CD4-positive, alpha-beta T cell treated with Interleukin-15 for 1 hour (primary cell): ENCODE data around the gene C16orf78.
"Not testable (repeated sequence)": the region's sequence is repeated elsewhere in the genome, so short reads cannot be mapped to it uniquely, and the experiment has no call there.

Experiments used
- DNase-seq: peaks from one replicate; pipeline ENCODE4 v3.0.0-alpha.2; 2020

The C16orf78 gene

DNA sequence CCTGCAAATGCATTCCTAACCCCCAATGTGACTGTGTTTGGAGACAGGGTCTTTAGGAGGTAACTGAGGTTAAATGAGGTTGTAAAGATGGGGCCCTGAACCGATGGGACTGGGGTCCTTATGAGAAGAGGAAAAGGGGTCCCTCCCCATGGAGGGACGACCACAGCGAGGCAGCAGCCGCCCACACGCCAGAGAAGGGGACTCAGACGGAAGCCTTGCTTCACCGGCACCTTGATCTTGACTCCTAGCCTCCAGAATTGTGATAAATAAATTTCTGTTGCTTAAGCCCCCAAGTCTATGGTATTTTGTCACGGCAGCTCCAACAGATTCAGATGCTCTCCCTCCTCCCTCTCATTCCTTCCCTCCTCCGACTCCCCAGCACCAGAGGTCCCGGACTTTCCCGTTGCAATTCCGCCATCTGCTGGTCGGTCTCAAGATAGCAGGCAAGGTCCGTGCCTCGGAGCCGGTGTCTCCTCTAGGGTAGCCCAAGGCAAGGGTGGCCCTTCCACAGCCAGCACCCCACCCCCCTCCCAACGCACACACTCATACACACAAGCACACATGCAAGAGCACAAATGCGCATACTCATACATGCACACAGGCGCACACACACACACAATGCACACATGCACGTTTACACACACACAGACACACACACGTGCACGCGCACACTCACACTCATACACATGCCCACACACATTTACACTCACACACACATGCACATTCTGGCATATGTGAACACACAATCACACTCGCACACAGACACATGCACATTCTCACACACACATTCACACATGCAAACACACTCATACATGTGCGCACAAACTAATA, 23.1 kb upstream of the C16orf78 start:
- DNase-seq, result no peak

DNA sequence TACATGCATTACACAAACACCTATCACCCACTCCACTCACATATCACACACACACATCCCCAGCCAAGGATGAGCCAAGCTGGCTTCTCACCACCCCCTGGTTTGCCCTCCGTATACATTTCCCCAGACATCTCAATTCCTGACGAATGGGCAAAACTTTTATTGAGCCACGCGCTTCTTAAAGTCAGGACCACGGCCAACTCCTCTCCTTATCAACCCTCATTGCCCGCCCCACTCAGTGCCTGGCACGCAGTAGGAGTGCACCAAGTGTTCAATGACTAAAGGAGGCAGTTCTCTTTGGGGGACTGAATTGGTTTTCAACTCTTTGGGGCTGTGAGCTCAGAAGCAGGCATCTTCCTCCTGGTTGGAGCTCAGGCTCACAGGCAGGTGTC, 22.5 kb upstream of the C16orf78 start:
- no peak for DNase-seq

DNA sequence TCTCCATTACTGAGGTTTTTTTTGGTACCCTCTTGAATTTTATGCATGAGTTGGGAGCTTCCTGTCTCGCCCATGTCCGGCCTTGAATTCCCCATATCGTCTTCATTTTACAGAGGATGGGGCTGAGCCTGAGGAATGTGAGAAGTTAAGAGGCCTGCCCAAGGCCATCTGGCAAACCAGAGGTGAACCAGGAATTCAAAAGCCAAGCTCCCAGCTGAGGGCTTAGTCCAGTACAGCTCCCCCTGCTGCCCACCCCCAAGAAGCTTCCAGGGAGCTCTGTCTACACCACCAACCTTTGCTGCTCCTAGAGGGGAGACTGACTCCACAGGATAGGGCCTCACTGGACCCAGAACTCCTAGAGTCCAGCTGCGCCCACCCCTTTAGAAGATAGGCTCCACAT, 20.7 kb upstream of the C16orf78 start:
- no peak for DNase-seq

DNA sequence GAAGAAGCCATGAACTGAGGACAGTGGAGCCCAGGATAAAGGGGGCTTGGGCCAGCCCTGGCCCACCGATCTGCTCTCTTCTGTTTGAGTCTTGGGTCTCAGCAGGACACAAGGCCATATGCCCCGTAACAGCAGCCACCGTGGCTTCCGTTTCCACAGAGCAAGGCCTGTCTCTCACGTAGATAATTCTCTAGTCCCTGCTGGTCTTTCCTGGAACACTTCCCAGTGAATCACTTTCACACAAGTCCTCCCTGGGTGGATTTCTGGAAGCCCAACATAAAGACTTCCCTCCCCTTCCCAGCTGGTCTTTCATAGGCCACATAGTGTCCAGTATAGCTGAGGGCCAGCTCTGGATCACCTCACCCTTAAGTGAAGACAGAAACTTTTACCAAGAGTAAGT, 19.9 kb upstream of the C16orf78 start:
- DNase-seq, result no peak

DNA sequence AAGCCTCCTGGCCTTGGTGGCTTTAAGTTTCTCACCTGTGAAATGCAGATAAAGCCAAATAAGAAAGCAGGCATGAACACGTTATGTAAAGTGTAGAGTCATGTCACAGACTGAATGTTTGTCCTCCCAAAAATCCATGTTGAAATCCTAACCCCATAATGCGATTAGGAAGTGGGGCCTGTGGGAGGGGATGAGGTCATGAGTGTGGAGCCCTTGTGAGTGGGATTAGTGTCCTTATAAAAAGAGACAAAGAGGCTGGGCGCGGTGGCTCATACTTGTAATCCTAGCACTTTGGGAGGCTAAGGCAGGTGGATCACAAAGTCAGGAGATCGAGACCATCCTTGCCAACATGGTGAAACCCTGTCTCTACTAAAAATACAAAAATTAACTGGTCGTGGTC, 19.5 kb upstream of the C16orf78 start:
- DNase-seq, result no peak

DNA sequence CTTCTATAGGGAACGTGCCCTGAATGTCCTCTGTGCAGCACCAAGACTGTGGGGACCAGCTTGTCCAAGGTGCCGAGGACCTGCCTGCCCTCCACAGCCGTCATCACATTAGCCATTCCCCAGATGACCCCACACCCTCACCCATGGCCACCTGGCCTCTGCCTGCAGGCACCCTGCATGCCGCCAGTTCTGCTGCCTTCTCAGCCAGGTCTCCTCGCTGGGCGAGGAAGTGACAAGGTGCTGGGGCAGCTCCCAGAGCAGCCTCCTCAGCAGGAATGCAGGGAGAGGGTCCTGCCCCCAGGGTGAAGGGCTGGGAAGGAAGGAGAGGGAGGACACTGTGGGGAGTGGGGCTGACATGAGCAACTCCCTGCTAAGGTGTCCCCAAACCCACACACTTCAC, 18.6 kb upstream of the C16orf78 start:
- DNase-seq, result no peak

DNA sequence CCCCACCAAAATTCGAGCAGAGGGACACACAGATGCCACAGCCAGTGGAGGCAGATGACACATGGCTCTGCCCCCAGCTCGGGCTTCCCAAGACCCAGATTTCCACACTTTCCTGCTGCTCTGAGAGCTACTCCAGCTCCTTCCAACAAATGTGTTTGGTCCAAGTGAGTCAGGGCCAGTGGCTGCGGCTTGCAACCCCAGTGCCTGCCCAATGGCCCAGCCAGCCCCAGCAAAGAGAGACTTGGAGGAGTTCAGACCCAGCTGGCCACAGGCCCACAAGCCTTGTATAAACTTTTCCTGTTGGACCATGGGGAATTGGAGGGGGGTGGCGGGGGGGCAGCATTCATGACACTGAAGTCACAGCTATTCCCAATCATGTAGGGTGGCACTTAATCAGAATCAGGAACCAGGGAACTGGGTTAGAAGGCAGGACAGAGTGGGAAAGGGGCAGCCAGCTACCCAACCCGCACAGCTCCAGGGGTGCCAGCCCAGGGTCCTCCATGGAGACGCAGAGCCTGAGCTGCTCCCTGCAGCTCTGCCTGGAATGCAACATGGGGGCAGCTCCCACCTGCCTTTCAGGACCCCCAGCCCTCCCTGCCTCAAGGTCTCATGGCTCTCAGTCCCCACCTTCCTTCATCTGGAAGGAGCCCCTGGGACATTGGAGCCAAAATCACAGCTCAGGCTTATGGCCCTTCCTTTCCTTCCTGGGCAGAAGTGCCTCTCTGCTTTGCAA, 17.5 kb upstream of the C16orf78 start:
- DNase-seq, result no peak

DNA sequence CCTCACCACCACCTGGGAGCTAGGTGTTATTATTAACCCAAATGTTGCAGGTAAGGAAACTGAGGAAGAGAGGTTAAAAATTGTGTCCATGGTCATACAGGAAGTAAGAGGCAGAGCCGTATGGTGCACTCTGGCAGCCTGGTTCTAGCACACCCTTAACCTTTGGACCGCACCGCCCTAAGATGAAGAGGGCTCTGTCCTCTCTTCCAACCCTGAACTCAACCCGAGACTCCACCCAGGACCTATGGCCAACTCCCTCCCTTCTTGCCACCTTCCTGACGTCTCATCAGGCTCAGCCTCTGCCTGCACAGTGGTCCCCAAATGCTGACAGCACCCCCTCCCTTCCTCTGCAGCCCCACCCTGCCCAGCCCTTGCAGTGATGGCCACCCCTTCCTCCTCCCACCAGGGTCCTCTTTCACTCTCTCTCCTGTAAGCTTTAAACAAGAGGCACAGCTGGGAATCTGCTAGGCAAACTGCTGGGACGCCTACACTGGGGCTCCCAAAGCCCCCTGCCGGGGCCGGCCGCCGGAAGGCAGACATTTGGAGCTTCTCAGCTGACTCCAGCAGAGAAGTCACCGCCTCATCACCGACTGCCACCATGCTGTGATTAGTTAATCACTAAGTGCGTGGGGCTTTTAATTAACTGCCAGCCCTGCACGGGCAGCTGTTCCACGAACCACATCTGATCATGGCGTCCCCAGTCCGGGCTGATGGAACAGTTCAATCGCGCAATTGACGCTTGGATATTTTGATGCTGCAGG, 16.7 kb upstream of the C16orf78 start:
- DNase-seq, result no peak

DNA sequence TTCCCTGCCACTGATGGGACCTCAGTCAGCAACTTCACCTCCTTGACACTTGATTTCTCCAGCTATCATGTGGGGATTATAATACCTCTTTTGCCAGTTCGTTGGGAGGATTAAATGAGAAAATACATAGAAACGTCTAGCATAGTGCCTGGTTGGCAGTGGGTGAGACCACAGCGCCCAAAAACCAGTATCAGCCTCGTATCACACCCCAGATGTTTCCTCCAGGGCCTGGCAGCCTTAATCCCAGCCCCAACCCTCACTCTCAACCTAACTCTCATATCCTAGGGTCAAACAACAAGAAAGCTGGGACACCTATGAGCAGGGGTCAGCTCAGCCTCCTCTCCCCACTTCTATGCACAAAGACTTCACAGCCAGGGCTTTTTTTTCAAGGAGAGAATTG, 14.0 kb upstream of the C16orf78 start:
- DNase-seq, result no peak

DNA sequence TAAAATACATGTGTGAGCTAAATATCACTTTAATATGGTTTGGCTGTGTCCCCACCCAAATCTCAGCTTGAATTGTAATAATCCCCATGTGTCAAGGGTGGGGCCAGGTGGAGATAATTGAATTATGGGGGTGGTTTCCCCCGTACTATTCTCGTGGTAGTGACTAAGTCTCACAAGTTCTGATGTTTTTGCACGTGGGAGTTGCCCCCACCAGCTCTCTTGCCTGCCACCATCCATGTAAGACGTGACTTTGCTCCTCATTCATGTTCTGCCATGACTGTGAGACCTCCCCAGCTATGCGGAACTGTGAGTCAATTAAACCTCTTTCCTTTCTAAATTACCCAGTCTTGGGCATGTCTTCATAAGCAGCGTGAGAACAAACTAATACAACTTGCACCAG, 11.9 kb upstream of the C16orf78 start:
- not testable (repeated sequence) for DNase-seq

DNA sequence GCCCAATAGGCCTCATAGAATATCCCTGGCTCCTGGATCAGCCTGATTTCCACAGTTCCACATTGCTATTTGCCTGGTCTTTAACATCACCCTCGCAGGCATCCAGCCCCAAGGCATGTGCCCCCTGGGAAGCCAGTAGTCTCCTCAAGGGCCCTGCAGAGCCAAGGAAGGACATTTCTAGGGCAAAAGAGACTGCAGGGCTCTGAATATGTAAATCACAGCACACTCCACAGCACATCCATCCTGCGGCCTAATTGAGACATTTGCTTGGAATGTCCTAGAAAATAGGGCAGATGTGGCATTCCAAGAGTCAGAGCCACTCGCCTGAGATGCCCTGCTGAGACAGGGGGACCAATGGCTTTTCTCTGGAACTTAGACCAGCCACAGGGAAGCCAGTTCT, 11.4 kb upstream of the C16orf78 start:
- DNase-seq, result no peak

DNA sequence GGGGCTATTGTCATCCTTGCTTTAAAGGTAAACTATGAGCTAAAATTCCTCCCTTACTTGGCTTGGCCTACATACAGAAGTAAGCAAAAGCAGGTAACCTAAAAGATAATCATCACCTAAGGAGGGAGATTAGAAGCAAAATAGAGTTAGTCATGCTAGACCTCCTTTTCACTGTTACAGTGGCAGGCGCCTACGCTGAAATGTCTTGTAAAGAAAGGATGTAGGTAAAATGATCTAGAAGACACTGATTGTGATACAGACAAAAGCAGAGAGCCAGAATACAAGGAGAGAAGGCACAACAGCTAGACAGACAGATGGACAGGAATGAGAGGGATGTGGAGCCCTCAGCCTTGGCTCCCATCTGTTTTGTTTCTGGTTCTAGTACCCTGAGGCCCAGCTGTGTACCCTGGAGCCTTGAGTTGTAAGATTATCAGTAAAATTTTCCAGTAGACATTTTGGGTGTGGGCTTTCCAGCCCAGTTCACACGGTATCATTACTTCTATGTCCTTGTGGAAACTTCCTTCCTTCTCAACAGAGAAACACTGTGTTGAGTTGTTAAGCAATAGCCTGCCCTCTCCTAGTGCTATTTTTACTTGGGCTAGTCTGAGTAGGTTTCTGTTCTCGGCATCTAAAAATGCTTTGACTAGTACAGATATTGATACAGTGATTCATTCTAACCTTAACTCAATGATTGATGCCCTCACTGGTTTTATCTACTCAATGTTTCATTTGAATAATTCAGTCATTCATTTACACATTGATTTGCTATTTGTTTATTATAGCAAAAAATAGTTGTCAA, 7.7 kb upstream of the C16orf78 start:
- no peak for DNase-seq

DNA sequence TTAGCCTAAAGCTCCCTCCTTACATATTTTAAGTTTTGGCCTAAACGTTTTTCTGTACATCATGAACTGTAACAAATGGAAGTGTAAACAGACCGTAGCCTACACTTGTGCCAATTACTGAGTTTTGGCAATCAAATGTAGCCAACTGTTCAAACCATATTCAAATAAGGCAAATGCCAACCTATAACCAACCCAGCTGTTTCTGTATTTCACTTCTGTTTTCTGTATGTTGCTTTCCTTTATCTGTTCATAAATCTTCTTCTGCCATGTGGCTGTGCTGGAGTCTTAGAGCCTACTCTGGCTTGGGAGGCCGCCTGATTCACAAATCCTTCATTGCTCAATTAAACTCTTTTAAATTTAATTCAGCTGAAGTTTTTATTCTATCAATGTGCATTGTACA, 6.9 kb upstream of the C16orf78 start:
- DNase-seq, result no peak

DNA sequence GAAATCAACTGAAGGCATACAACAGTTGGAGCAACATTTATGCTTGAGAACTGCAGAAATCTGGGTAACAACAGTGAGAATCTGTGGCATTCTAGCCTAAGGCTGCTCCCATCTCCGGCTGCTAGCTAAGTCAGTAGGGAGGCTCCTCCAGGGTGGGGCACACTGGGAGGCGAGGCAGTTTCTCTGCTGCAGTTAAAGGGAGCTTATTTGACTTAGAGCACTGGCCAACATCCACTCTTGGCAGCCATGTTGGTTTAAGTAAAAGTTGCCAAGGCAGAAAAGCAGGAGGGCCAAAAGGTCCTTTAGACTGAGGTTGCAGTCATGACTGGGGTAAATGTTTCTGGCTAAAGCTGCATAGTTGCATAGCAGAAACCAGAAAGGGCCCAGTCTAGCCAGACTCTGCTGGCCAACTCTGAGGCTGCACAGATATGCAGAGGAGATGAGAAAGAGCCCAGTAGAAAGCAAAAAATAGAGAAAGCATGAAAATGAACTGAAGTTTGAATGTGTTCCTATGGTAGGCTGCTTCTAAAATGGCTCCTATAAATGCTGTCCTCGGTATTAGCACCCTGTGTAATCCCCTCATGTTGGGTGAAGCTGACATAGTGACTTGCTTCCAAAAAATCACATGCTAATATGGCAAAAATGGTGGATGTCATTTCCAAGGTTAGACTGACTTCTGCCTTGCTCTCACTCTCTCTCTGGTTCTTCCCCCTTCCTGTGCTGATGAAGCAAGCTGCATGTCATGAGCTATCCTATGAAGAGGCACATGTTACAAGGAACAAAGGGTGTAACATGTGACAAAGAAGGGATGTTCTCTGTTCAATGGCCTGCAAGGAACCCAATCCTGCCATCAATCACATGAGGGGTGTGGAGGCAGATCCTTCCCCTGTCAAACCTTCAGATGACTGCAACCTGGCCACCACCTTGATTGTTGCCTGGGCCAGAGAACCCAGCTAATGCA, 3.7 kb upstream of the C16orf78 start:
- DNase-seq, result no peak

DNA sequence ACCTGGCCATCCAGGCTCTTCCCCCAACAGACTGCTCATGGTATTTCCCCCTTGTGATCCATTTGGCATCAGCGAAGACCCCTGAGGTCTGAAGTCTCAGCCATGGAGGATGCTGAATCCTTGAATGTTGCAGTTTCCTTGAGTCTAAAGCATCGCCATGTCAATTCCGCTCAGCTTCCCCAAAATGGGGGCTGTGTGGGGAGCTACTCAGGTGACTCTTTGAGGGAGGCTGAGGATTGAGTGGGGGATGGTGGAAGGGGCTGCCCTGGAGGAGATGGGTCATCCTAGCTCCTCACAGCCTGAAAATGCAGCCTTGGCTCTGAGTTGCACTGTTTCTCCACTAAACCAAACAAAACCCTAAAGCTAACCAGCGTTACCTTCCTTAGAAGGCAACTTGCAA, 2.6 kb downstream of the C16orf78 start:
- no peak for DNase-seq

DNA sequence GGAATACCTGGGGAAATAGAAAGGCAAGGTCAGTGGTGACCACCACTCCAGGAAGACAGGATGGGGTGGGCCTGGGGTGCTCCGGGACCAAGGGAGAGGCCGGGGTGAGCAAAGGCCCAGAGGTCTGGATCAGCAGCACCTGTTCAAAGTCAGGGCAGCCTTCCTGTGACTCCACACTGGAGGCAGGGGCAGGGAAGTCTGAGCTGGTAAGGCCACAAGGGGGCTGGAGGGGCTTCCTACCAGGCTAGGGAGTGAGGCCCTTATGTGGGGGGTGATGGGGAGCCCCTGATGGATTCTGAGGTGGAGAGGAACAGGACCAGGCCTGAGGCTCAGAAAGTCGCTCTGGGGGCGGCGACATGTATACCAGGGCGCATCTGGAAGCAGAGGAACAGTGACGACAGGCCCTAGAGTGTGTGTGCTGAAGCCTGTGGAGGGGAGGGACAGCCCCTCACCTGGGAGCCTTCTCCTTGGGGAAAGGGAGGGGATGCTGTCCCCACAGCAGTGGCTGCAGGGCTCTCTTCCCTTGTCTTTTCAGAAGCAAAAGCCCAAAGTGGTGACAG, 3.7 kb downstream of the C16orf78 start:
- no peak for DNase-seq

DNA sequence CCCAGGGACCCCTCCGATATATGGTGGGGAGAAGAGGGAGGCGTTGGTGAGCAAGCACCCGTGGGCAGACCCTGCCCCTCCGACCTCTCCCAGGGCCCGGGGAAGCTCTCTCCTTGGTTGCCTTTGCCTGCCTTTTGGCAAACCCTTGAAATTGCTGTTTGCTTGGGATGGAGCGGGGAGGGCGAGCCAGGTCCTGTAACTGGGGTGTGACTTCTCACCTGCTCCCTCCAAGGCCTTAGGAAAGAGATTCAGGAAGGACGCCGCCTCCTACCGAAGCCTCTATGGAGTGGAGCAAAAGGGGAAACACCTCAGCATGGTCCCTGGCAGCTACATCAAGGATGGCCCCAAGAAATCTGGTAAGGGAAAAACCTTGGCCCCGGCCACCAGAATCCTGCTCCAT, 4.6 kb downstream of the C16orf78 start:
- DNase-seq, result no peak

DNA sequence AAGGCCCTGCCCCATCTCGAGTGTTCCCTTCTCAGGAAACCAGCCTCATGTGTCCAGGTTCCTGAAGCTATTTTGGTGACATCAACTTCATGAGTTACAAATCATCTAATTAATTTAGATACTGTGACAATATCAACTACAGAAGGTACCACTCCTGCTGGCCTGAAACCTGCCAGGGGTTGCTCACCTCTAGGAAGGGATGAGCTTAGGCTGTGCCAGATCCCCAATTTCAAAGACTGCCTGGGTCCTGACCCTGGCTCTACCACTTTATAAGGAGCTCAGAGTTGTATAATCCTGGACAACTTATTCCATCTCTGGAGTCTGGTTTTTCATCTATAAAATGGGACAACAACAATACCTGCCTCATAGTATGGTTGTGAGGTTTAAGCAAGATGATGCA, 5.2 kb downstream of the C16orf78 start:
- no peak for DNase-seq

DNA sequence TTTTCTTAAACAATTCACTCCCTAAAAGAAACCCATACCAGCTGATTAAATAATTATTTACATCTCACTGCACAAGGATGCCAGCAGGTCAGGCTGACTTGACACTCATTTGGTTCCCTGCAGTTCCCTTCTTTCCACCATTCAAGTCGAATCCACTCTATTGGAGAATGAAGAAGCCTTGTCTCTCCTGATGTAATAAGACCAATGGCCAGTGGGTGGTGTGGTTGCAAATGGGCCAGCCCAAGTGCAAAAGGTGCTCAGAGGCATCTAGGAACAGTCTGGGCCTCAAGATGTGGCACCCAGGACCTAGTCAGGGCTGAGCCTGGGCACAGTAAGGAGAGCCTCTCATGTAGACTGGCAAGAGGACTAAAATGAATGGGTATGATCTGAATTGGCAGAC, 9.3 kb downstream of the C16orf78 start:
- DNase-seq, result no peak

DNA sequence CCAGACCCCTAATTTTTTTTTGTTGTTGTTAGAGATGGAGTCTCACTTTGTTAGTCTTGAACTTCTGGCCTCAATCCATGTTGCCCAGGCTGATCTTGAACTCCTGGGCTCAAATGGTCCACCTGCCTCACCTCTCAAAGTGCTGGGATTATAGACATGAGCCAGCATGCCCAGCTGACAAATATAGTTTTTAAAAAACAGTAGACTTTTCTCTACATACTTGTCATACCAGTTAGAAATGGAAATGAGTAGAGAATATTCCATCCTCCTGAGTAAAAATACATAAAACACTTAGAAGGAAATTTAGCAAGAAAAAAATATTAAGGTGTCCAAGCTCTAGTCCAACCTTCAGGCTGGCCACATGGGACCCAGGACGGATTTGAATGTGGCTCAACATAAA, 21.4 kb downstream of the C16orf78 start:
- DNase-seq, result no peak

DNA sequence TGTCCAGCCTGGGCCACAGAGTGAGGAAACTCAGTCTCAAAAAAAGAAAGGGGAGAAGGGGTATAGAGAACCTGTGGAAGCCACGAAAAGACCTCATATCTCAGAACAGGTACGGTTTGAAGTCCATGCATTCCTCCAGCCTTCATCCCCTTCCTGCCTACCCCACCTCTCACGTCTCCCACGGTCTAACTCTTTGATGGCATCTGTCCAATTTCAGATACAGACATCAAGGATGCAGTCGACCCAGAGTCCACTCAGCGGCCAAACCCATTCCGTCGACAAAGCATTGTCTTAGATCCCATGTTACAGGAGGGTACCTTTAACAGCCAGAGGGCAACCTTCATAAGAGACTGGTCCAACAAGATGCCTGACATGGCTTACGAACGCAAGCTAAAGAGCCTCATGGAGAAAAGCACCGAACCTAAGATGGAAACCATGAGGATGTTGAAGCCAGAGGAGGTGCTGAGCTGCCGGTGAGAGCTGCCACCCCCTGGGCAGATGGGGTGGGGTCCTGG, 22.7 kb downstream of the C16orf78 start:
- DNase-seq, result no peak
